Esophagus muscularis mucosa (tissue), 4 donors: Measurements from ENCODE around the gene ASCL1. TPM values are rescaled to one million over a fixed set of nuclear protein-coding genes. Genes with fewer than 3 reads are reported as not detected.

ENCODE experiments used
- DNase-seq: peaks from one replicate; pipeline ENCODE4 v3.0.0-alpha.2; 2017; ENCODE audit errors: extremely low spot score
- H3K27ac ChIP-seq, 4 donors: fragments of 200-600 bp; sonication (generic); replicated peaks in 1 of 4; 1 replicate in 3 of 4; 2 replicates in 1 of 4; pipeline ENCODE4 v1.5.1; 2016 to 2019; ENCODE audit warnings: mild to moderate bottlenecking in 1 of 4
- H3K27me3 ChIP-seq, 4 donors: fragments of 200-600 bp; sonication (generic); one replicate each; pipeline versions ENCODE4 v1.5.1 to v1.6.0; 2016 to 2019
- H3K36me3 ChIP-seq, 4 donors: fragments of 200-600 bp; sonication (generic); one replicate each; pipeline ENCODE4 v1.5.1; 2016 to 2019
- H3K4me1 ChIP-seq, 4 donors: fragments of 200-600 bp; sonication (generic); one replicate each; pipeline ENCODE4 v1.5.1; 2016 to 2019
- H3K4me3 ChIP-seq, 4 donors: fragments of 200-600 bp; sonication (generic); 1 replicate in 2 of 4; 2 replicates in 2 of 4; pipeline ENCODE4 v1.5.1; 2016 to 2019; ENCODE audit warnings: mild to moderate bottlenecking in 4 of 4, moderate library complexity in 1 of 4
- H3K9me3 ChIP-seq, 4 donors: fragments of 200-600 bp; sonication (generic); 1 replicate in 3 of 4; 2 replicates in 1 of 4; pipeline ENCODE4 v1.5.1; 2016 to 2019
- EP300 ChIP-seq: sonication (generic); formaldehyde crosslinking; IDR thresholded peaks from one replicate; pipeline ENCODE4 v1.6.1; 2017; ENCODE audit warnings: antibody characterized with exemption
- POLR2A ChIP-seq: fragments of 450-650 bp; IDR thresholded peaks from one replicate; pipeline ENCODE4 v1.6.1; 2017; ENCODE audit warnings: antibody characterized with exemption, moderate library complexity, mild to moderate bottlenecking, low read depth
- POLR2AphosphoS5 ChIP-seq, 2 donors: sonication (generic); formaldehyde crosslinking; IDR thresholded peaks; one replicate each; pipeline ENCODE4 v1.6.1; 2017; ENCODE audit warnings: antibody characterized with exemption in 2 of 2
- WGBS: methylation state at CpG from one replicate; pipeline ENCODE4 v1.1.5; 2018; 5-methylcytosine and 5-hydroxymethylcytosine counted together
- intact Hi-C: fragments of 100-400 bp; cut with DNase I; formaldehyde crosslinking; loops from one replicate; pipeline ENCODE4 v1.15.1; 2023
- total RNA-seq, 4 donors: library from RNA; depleted of rRNA; stranded (reverse); fragments of >200 nt; gene quantifications; one replicate each; pipeline versions ENCODE4 v1.1.0 to v1.2.1, GENCODE V29; 2016
- TF ChIP-seq, protein P1 (sequence below), 3 experiments: fragments of 200-600 bp in 2 of 3; fragments of 450-650 bp in 1 of 3; sonication (generic) in 2 of 3; IDR thresholded peaks; one replicate each; pipeline ENCODE4 v1.5.1; 2017 to 2019; ENCODE audit warnings: antibody characterized with exemption in 3 of 3, mild to moderate bottlenecking in 2 of 3, moderate library complexity in 1 of 3

The ASCL1 gene
- total RNA-seq, 4 donors from 2014 or later = 0.17 TPM; not detected in 3

DNA sequence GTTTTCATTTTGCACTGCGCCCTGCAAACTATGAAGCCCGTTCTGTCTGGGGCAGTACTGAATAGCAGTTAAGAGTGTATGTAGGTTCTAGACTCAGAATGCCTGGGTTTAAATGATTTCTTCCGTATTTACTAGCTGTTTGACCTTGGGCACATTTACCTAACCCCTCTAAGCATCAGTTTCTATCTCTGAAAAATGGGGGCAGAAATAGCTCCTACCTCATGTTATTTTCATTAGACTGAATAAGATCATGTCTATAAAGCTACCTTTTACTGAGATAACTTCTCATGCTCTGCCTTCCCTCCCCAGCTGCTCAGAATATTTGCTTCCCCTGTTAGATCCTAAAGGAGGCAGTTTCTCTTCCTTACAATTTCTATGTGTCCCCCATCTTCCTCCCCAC is 46.2 kb upstream of the ASCL1 start:
- H3K36me3 ChIP-seq = no peaks in the 10 kb centered on the region
- no peak overlapping the region for H3K4me3 ChIP-seq
- H3K27ac ChIP-seq = no peak overlapping the region
- TF ChIP-seq EP300 (no peak), POLR2A (no peak), POLR2AphosphoS5 (IDR thresholded peaks at IDR 0.05) (no peak)
- TF ChIP-seq, protein P1, sequence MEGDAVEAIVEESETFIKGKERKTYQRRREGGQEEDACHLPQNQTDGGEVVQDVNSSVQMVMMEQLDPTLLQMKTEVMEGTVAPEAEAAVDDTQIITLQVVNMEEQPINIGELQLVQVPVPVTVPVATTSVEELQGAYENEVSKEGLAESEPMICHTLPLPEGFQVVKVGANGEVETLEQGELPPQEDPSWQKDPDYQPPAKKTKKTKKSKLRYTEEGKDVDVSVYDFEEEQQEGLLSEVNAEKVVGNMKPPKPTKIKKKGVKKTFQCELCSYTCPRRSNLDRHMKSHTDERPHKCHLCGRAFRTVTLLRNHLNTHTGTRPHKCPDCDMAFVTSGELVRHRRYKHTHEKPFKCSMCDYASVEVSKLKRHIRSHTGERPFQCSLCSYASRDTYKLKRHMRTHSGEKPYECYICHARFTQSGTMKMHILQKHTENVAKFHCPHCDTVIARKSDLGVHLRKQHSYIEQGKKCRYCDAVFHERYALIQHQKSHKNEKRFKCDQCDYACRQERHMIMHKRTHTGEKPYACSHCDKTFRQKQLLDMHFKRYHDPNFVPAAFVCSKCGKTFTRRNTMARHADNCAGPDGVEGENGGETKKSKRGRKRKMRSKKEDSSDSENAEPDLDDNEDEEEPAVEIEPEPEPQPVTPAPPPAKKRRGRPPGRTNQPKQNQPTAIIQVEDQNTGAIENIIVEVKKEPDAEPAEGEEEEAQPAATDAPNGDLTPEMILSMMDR (IDR thresholded peaks at IDR 0.05) = no peak
- intact Hi-C loops = no loop called here
- DNase-seq = no peak
- no peaks in the 10 kb centered on the region for H3K4me1 ChIP-seq
- WGBS = 76% methylated on average over 3 of the region's 3 CpGs
- no peaks in the 10 kb centered on the region for H3K9me3 ChIP-seq
- H3K27me3 ChIP-seq = peaks cover 0 to 13% (median 0%) of the 10 kb centered on the region in 4 donors

DNA sequence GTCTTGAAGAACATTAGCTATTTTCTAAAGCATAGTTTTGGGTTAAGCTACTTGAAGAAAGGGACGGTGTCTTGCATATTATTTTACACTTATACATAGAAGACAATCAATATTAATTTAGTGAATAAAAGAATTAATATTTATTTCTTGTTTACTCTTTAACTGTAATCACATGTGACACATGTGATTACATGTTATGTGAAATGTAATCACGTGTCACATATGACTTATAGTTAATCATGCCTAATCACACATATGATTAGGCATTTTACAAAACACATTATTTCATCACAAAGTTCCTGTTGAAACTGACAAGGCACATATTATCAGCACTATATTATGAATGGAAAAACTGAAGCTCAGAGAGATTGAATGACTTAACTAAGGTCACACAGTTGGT is 45.2 kb upstream of the ASCL1 start:
- 80% methylated on average over 2 of the region's 2 CpGs for WGBS
- no peak for DNase-seq
- Histone ChIP-seq H3K4me3 (no peak overlapping the region), H3K27ac (no peak overlapping the region), H3K9me3 (no peaks in the 10 kb centered on the region), H3K27me3 (peaks cover 0 to 22% (median 0%) of the 10 kb centered on the region in 4 donors), H3K36me3 (no peaks in the 10 kb centered on the region), H3K4me1 (peaks cover 0 to 4% (median 3%) of the 10 kb centered on the region in 4 donors)
- TF ChIP-seq, protein P1 (IDR thresholded peaks at IDR 0.05) = no peak
- no peak for TF ChIP-seq EP300
- TF ChIP-seq POLR2AphosphoS5 (IDR thresholded peaks at IDR 0.05) = no peak
- no peak for TF ChIP-seq POLR2A
- intact Hi-C loops = no loop called here

DNA sequence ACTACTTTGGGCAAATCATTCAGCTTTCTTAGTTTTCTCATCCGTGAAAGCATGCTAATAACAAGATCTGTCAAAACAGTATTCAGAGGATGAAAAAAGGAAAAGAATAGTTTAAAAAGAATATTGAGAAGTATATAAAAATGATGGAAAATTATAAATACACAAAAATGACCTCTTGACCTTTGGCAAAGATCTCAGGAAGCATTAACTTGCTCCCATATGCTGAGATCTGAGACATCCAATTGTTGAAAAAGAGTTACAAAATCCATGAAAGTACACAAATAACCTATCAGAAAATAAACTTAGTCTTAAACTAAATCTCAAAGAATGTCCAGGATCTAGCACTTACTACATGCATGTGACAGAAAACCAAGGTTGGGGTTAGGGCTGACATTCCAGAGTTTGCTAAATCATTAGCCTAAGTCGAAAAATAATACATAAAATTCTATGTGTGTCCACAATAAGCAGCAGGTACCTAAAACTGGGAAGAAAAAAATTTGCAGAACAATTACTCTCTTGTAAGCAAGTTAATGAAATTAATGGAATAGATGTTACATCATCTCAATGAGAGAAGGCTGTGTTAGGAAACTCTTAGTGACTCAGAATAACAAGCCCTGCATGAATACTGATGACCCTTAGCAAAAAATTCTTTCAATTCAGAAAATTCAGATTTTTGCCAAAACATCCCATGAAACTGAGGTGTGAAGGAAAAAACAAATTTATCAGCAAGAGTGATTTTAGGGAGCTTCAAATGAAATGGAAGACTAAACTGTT is 43.8 kb upstream of the ASCL1 start:
- H3K36me3 ChIP-seq = no peaks in the 10 kb centered on the region
- TF ChIP-seq EP300 = no peak
- TF ChIP-seq POLR2AphosphoS5 (IDR thresholded peaks at IDR 0.05) = no peak
- TF ChIP-seq POLR2A = no peak
- TF ChIP-seq, protein P1 (IDR thresholded peaks at IDR 0.05) = no peak
- H3K9me3 ChIP-seq = no peaks in the 10 kb centered on the region
- intact Hi-C loops = no loop called here
- no peak for DNase-seq
- no peak overlapping the region for H3K4me3 ChIP-seq
- 55% methylated on average over 2 of the region's 2 CpGs for WGBS
- H3K4me1 ChIP-seq = peaks cover 0 to 6% (median 5%) of the 10 kb centered on the region in 4 donors
- H3K27ac ChIP-seq = no peak overlapping the region
- peaks cover 0 to 27% (median 3%) of the 10 kb centered on the region in 4 donors for H3K27me3 ChIP-seq

DNA sequence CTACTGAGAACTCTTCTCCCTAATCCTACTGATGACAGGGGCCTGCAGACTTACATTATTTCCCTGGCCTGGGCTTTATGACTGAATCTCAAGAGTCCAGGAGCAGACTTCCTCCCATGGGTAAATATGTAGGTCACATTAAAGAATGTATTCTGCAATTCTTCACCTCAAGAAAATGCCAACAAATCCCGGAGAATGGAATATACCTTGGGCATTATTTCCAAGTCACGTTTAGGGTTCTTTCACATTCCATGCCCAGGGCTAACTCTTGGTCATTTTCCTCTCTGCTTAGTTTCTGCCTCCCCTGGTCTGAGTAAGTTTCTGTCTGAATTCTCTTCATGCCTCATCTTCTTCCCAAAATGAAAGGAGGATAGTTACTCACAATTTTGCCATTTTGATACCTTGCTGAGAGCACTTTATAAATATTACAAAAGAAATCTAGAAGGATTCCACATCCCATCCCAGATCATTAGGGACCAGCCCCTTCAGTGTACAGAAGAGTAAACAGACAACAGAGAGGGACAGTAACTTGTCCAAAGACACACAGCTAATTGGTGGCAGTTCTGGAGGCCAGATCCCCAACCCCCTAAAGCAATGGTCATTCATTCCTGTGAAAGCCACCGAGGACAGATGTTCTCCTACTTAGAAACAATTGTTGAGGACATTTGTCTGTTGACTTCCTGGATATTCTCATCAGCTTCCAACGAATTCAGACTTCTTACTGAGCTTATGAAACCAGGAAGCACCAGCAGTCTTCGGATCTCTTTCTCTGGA is 41.0 kb upstream of the ASCL1 start:
- peaks cover 0 to 20% (median 3%) of the 10 kb centered on the region in 4 donors for H3K27me3 ChIP-seq
- 55% methylated on average over 5 of the region's 5 CpGs for WGBS
- H3K4me3 ChIP-seq = no peak overlapping the region
- no peaks in the 10 kb centered on the region for H3K36me3 ChIP-seq
- no peak overlapping the region for H3K27ac ChIP-seq
- H3K9me3 ChIP-seq = no peaks in the 10 kb centered on the region
- H3K4me1 ChIP-seq = peaks cover 0 to 6% (median 5%) of the 10 kb centered on the region in 4 donors
- TF ChIP-seq EP300 (no peak), POLR2A (no peak), POLR2AphosphoS5 (IDR thresholded peaks at IDR 0.05) (no peak)
- TF ChIP-seq, protein P1 (IDR thresholded peaks at IDR 0.05) = no peak
- DNase-seq = no peak
- intact Hi-C loops = no loop called here
